K562 (cell line): ENCODE measurements around the gene PSRC1. TPM values are rescaled to one million over a fixed set of nuclear protein-coding genes. Genes with fewer than 3 reads are reported as not detected.

Experiments used
- ATAC-seq: fragments of 200-7000 bp; cut with Tn5 transposase; 3 replicates; pipeline ENCODE4 v1.9.1; 2020; ENCODE audit warnings: moderate library complexity
- BruUV-seq: library from RNA; stranded (reverse); fragments of 400-500 nt; replicated peaks from 2 replicates; lab custom pipeline; 2021; lab: Mats Ljungman, UMichigan
- CTCF ChIA-PET: fragments of 300-600 bp; formaldehyde crosslinking; extraction: SDS; loops from one replicate; lab custom pipeline; 2021; ENCODE audit warnings: low intra/inter-chr PET ratio; lab: Yijun Ruan, JAX
- POLR2A ChIA-PET: fragments of 300-600, 350-650 bp; sonication (Branson Sonifier 250); formaldehyde crosslinking; extraction: SDS; loops from one replicate; lab custom pipeline; 2021; ENCODE audit warnings: antibody characterized with exemption, inconsistent platforms; lab: Yijun Ruan, JAX
- DNase-seq, 4 experiments: peaks; one replicate each; pipeline versions ENCODE4 v3.0.0 to v3.0.0-alpha.2; 2011 to 2018; ENCODE audit warnings: low spot score in 3 of 4, mixed read lengths in 3 of 4; ENCODE audit errors: extremely low read depth in 1 of 4
- FAIRE-seq: peaks from 2 replicates; lab custom pipeline; 2011; peaks lifted over from hg19 to GRCh38; lab: Jason Lieb, UNC
- H2AFZ ChIP-seq: 2 replicates; pipeline ENCODE4 v1.6.0; 2011; ENCODE audit warnings: low read depth, low read length, control low read depth, inconsistent platforms
- H3K27ac ChIP-seq: fragments of 200-600 bp; 3 replicates; pipeline ENCODE4 v1.8.0; 2011; ENCODE audit warnings: low read depth, mild to moderate bottlenecking, control low read depth, inconsistent platforms, low read length, moderate library complexity, mixed read lengths; ENCODE audit errors: extremely low read depth
- H3K27me3 ChIP-seq, 2 experiments: fragments of 300-600 bp in 1 of 2; 2 replicates in 1 of 2; 3 replicates in 1 of 2; pipeline versions ENCODE4 v1.6.0 to v1.8.0; 2011; ENCODE audit warnings: inconsistent platforms in 2 of 2, low read length in 2 of 2, mild to moderate bottlenecking in 1 of 2, mixed read lengths in 1 of 2, moderate library complexity in 1 of 2; ENCODE audit not compliant: control insufficient read depth in 2 of 2, insufficient read depth in 2 of 2
- H3K36me3 ChIP-seq: fragments of 300-600 bp; 3 replicates; pipeline ENCODE4 v1.8.0; 2011; ENCODE audit warnings: mild to moderate bottlenecking, low read length, inconsistent platforms; ENCODE audit not compliant: control insufficient read depth, insufficient read depth
- H3K4me1 ChIP-seq, 2 experiments: fragments of 200-600 bp in 1 of 2; replicated peaks in 1 of 2; 2 replicates in 1 of 2; 3 replicates in 1 of 2; pipeline versions ENCODE4 v1.5.1 to v1.8.0; 2011; ENCODE audit warnings: inconsistent platforms in 2 of 2, low read length in 2 of 2, mild to moderate bottlenecking in 1 of 2, mixed read lengths in 1 of 2, moderate library complexity in 1 of 2; ENCODE audit not compliant: control insufficient read depth in 2 of 2, insufficient read depth in 2 of 2
- H3K4me2 ChIP-seq: 2 replicates; pipeline ENCODE4 v1.6.1; 2011; ENCODE audit warnings: low read length, control low read depth, inconsistent platforms, mixed read lengths; ENCODE audit not compliant: insufficient read depth
- H3K4me3 ChIP-seq: fragments of 200-600 bp; sonication (generic), shearing (Covaris generic); 2 replicates; pipeline ENCODE4 v1.5.1; 2016; ENCODE audit warnings: control low read depth, inconsistent platforms
- H3K79me2 ChIP-seq: fragments of 200-600 bp; 3 replicates; pipeline ENCODE4 v1.8.0; 2011; ENCODE audit warnings: low read length, inconsistent platforms; ENCODE audit not compliant: control insufficient read depth, insufficient read depth
- H3K9ac ChIP-seq, 2 experiments: 2 replicates each; pipeline versions ENCODE4 v1.6.0 to v1.6.1; 2011; ENCODE audit warnings: low read depth in 2 of 2, low read length in 2 of 2, control low read depth in 1 of 2, inconsistent platforms in 1 of 2, mild to moderate bottlenecking in 1 of 2, mixed read lengths in 1 of 2; ENCODE audit not compliant: insufficient read depth in 1 of 2
- H3K9me1 ChIP-seq: one replicate; pipeline ENCODE4 v1.6.0; 2011; ENCODE audit warnings: inconsistent platforms, mild to moderate bottlenecking, low read length, moderate library complexity; ENCODE audit not compliant: control insufficient read depth, insufficient read depth
- H3K9me3 ChIP-seq: replicated peaks from 2 replicates; pipeline ENCODE4 v1.5.1; 2011; ENCODE audit warnings: low read depth, low read length, inconsistent platforms; ENCODE audit not compliant: control insufficient read depth, insufficient read depth
- H4K20me1 ChIP-seq: replicated peaks from 2 replicates; pipeline ENCODE4 v1.6.1; 2011; ENCODE audit warnings: low read length, inconsistent platforms, mixed read lengths; ENCODE audit not compliant: control insufficient read depth, insufficient read depth
- MED1 ChIP-seq: sonication (generic); formaldehyde crosslinking; IDR thresholded peaks from 2 replicates; pipeline ENCODE4 v1.8.1; 2023; ENCODE audit warnings: missing genetic modification reagents, borderline replicate concordance
- SAFB ChIP-seq: fragments of 200-400 bp; formaldehyde crosslinking; IDR thresholded peaks from 2 replicates; pipeline ENCODE4 v1.6.1; 2017; ENCODE audit warnings: low read depth, low read length, borderline replicate concordance
- ZNF395 ChIP-seq: fragments of 200-800 bp; sonication (Bioruptor generic); IDR thresholded peaks from 2 replicates; pipeline ENCODE4 v1.6.1; 2017; ENCODE audit warnings: missing genetic modification characterization, missing compliant biosample characterization
- WGBS: fragments of 100-300 bp; shearing (Covaris generic); methylation state at CpG from one replicate; pipeline ENCODE4 v1.1.6; 2016; ENCODE audit warnings: low coverage, mixed read lengths; ENCODE audit not compliant: insufficient coverage; ENCODE audit errors: missing lambda C conversion rate; 5-methylcytosine and 5-hydroxymethylcytosine counted together
- in situ Hi-C: fragments of 300-500 bp; cut with MboI; formaldehyde crosslinking; loops from 4 replicates; pipeline ENCODE4 v1.15.0; 2018; ENCODE audit warnings: inconsistent platforms, mixed read lengths
- intact Hi-C: fragments of 100-400 bp; cut with micrococcal nuclease; formaldehyde crosslinking; loops from 2 replicates; pipeline ENCODE4 v1.14.2; 2022
- polyA plus RNA-seq, 8 experiments: library from polyadenylated mRNA; depleted of rRNA in 4 of 8; stranded (reverse) in 5 of 8; unstranded in 3 of 8; fragments of >200 nt; fragmentation: Nextera tagmentation in 2 of 8; fragmentation: Illumina TruSeq in 1 of 8; extraction: Ambion mirVana in 2 of 8; extraction: Trizol in 1 of 8; gene quantifications; 2 replicates each; pipeline versions ENCODE4 v1.2.1 to v1.2.3, GENCODE V29; 2011 to 2014; ENCODE audit warnings: inconsistent platforms in 1 of 8, missing spikeins in 1 of 8
- total RNA-seq, 7 experiments: library from RNA; depleted of rRNA in 6 of 7; stranded (reverse); fragments of >200 nt in 6 of 7; fragmentation: Illumina TruSeq in 2 of 7; extraction: Trizol in 2 of 7; gene quantifications; 2 replicates each; pipeline versions ENCODE4 v1.2.1 to v1.2.3, GENCODE V29; 2011 to 2021; ENCODE audit warnings: low replicate concordance in 1 of 7

Gene PSRC1
- total and polyA plus RNA-seq, 9 of the 15 experiments (the other 6 are each of a cell fraction or from before 2014, with no cell fraction given): 6.5 to 65.2 (median 39.3) TPM

GRCh38 chr1:109262231-109263055, 20.5 kb downstream of the PSRC1 start:
- no peaks in the 10 kb centered on the region for H3K9me3 ChIP-seq
- H3K4me2 ChIP-seq: no peak overlapping the region
- no peaks in the 10 kb centered on the region for H4K20me1 ChIP-seq
- H3K27me3 ChIP-seq: no peaks in the 10 kb centered on the region
- ChIA-PET CTCF (interaction anchor here (2.4 to 5.5 kb wide), 3 partner anchors 61 to 270 kb away, joined by 28 to 91 read pairs (median 32); partner anchors contain the start of gene SORT1), POLR2A (interaction anchor here (1.0 to 1.4 kb wide), 2 partner anchors 20 to 136 kb away, joined by 3 to 9 read pairs; partner anchors contain the start of genes PSRC1 and SORT1)
- BruUV-seq: no TSS peak
- 75% methylated on average over 21 of the region's 22 CpGs for WGBS
- in situ Hi-C loops (loop anchor here (5.0 kb wide), 2 partner anchors 140 to 270 kb away; no protein-coding TSS in a partner anchor), intact Hi-C loops (loop anchor here (1.0 to 10.0 kb wide), 4 partner anchors 61 to 270 kb away; partner anchors contain the start of gene ELAPOR1)
- no peak for TF ChIP-seq SAFB
- no peak for TF ChIP-seq ZNF395 (CRISPR knock-in tag)
- 0 out of 2 replicates have a peak, but pooled peaks have one; percentile 74 for TF ChIP-seq MED1 (CRISPR knock-in tag)
- no peak overlapping the region for H2AFZ ChIP-seq
- no peaks in the 10 kb centered on the region for H3K79me2 ChIP-seq
- DNase-seq (no peak), ATAC-seq (no peak), FAIRE-seq (no peak)
- peaks cover 39% of the 10 kb centered on the region; the same call in 2 of the 3 replicates for H3K36me3 ChIP-seq
- H3K9me1 ChIP-seq: no peaks in the 10 kb centered on the region
- H3K4me3 ChIP-seq: no peak overlapping the region
- H3K9ac ChIP-seq: peak overlapping the region in 1 of 2 experiments; percentile 36; a peak in 1 of 4 replicates
- no peak overlapping the region for H3K27ac ChIP-seq
- H3K4me1 ChIP-seq: peaks cover 0 to 40% of the 10 kb centered on the region in 2 experiments; a peak in 2 of 5 replicates
